ENCODE data around the gene EFCAB5. TPM values are rescaled to one million over a fixed set of nuclear protein-coding genes. Genes with fewer than 3 reads are reported as not detected.
"Not testable (repeated sequence)": the region's sequence is repeated elsewhere in the genome, so short reads cannot be mapped to it uniquely, and the experiment has no call there.

The EFCAB5 gene
- total and polyA plus RNA-seq, 10 of the 15 experiments (the other 5 are each of a cell fraction or from before 2014, with no cell fraction given): 0.39 to 2.6 (median 1.0) TPM

DNA sequence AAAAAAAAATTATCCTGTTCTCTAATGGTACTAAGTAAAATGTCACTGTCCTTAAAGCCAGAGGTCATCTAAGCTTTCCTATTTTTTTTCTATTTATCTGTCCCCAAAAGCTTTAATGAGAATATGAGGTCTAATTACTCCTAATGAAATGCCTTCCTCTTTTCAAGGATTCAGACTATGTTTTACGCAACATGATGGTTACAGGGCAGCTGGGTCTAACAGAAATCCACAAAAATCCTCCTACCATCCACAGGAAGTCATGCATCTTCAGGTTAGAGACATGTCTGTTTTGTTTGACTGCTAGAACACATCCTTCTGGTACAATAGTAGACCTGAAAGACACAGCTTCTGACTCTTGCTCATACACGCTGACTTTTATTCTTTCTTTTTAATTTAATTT is 145.5 kb downstream of the EFCAB5 start:
- SMC1A ChIA-PET (ENCODE audit: uncharacterized antibody, unreplicated experiment): interaction anchor here (0.7 to 1.9 kb wide), 3 partner anchors 31 to 155 kb away, joined by 4 to 6 read pairs (median 5); no protein-coding TSS in a partner anchor
- H3K36me3 ChIP-seq (ENCODE audit: control insufficient read depth in 2 of 2, insufficient read depth in 2 of 2, low read length in 1 of 2): no peaks in the 10 kb centered on the region

DNA sequence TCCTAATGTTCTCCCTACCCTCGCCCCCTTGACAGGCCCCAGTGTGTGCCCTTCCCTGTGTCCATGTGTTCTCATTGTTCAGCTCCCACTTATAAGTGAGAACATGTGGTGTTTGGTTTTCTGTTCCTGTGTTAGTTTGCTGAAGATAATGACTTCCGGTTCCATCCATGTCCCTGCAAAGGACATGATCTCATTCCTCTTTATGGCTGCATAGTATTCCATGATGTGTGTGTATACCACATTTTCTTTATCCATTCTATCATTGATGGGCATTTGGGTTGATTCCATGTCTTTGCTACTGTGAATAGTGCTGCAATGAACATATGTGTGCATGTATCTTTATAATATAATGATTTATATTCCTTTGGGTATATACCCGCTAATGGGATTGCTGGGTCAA is 146.0 kb downstream of the EFCAB5 start:
- in situ Hi-C loops (cut with MboI): loop anchor here (25.0 kb wide), 1 partner anchor 275 kb away; no protein-coding TSS in a partner anchor

More for the DNA sequence above, 145.5 kb downstream of the EFCAB5 start:
- H2AFZ ChIP-seq (ENCODE audit: control insufficient read depth, low read depth, low read length): no peak overlapping the region
- FAIRE-seq (no peak), ATAC-seq (no peak), DNase-seq (ENCODE audit: low read depth, low spot score) (no peak)
- intact Hi-C loops (cut with micrococcal nuclease; ENCODE audit: unreplicated experiment): no loop called here
- CTCF ChIA-PET: interaction anchor here (0.6 to 1.8 kb wide), 3 partner anchors 19 to 65 kb away, joined by 4 to 5 read pairs (median 5); no protein-coding TSS in a partner anchor
- in situ Hi-C loops (cut with MboI): loop anchor here (25.0 kb wide), 1 partner anchor 275 kb away; no protein-coding TSS in a partner anchor
- H3K27me3 ChIP-seq (replicated peaks in 1 of 2; ENCODE audit: control insufficient read depth in 2 of 2, insufficient read depth in 2 of 2, low read length in 1 of 2): peaks cover 0 to 2% of the 10 kb centered on the region in 2 experiments; a peak in 3 of 4 replicates
- WGBS (ENCODE audit: insufficient coverage, insufficient replicate concordance, low lambda C conversion rate, missing lambda C conversion rate): 27% methylated on average over 2 of the region's 2 CpGs
- H3K9ac ChIP-seq (ENCODE audit: control insufficient read depth, insufficient read depth, low read length): no peak overlapping the region
- no peaks in the 10 kb centered on the region for H3K79me2 ChIP-seq (ENCODE audit: control insufficient read depth, insufficient read depth, low read length)
- H3K4me2 ChIP-seq (ENCODE audit: control insufficient read depth, insufficient read depth): no peak overlapping the region
- POLR2A ChIA-PET: no interaction called here
- no peaks in the 10 kb centered on the region for H4K20me1 ChIP-seq (ENCODE audit: control insufficient read depth, insufficient read depth)
- no peak overlapping the region for H3K27ac ChIP-seq (ENCODE audit: control insufficient read depth, insufficient read depth)
- no peak overlapping the region for H3K4me3 ChIP-seq
- no peaks in the 10 kb centered on the region for H3K9me3 ChIP-seq (replicated peaks; ENCODE audit: control insufficient read depth, insufficient read depth, low read length)
- H3K4me1 ChIP-seq (ENCODE audit: control insufficient read depth, insufficient read depth, low read length): no peaks in the 10 kb centered on the region
- RAD21 ChIA-PET (ENCODE audit: unreplicated experiment): interaction anchor here (1.0 kb wide), 1 partner anchor 18 kb away, joined by 4 read pairs; no protein-coding TSS in a partner anchor
- no TSS peak for BruUV-seq (replicated peaks)
- TF ChIP-seq RUNX3 (IDR thresholded peaks at IDR 0.05; ENCODE audit: low read length) (no peak), CREM (IDR thresholded peaks at IDR 0.05; ENCODE audit: low read depth) (no peak), SP1 (IDR thresholded peaks at IDR 0.05; ENCODE audit: low read depth, low read length) (no peak), CBX5 (IDR thresholded peaks at IDR 0.05; ENCODE audit: low read depth) (no peak), MYB (IDR thresholded peaks at IDR 0.05; ENCODE audit: borderline replicate concordance, low read depth, low read length) (no peak), CEBPB (IDR thresholded peaks at IDR 0.05; ENCODE audit: borderline replicate concordance in 1 of 2, low read depth in 2 of 2, low read length in 2 of 2) (no peak), STAT3 (IDR thresholded peaks at IDR 0.05; ENCODE audit: low read depth, low read length) (no peak), IKZF1 (conservative IDR thresholded peaks at IDR 0.05) (no peak), KLF5 (IDR thresholded peaks at IDR 0.05; ENCODE audit: partially characterized antibody) (no peak), EED (IDR thresholded peaks at IDR 0.05; ENCODE audit: low read depth) (no peak), SIN3A (IDR thresholded peaks at IDR 0.05; ENCODE audit: low read depth, low read length) (no peak)
- TF ChIP-seq, protein P1, sequence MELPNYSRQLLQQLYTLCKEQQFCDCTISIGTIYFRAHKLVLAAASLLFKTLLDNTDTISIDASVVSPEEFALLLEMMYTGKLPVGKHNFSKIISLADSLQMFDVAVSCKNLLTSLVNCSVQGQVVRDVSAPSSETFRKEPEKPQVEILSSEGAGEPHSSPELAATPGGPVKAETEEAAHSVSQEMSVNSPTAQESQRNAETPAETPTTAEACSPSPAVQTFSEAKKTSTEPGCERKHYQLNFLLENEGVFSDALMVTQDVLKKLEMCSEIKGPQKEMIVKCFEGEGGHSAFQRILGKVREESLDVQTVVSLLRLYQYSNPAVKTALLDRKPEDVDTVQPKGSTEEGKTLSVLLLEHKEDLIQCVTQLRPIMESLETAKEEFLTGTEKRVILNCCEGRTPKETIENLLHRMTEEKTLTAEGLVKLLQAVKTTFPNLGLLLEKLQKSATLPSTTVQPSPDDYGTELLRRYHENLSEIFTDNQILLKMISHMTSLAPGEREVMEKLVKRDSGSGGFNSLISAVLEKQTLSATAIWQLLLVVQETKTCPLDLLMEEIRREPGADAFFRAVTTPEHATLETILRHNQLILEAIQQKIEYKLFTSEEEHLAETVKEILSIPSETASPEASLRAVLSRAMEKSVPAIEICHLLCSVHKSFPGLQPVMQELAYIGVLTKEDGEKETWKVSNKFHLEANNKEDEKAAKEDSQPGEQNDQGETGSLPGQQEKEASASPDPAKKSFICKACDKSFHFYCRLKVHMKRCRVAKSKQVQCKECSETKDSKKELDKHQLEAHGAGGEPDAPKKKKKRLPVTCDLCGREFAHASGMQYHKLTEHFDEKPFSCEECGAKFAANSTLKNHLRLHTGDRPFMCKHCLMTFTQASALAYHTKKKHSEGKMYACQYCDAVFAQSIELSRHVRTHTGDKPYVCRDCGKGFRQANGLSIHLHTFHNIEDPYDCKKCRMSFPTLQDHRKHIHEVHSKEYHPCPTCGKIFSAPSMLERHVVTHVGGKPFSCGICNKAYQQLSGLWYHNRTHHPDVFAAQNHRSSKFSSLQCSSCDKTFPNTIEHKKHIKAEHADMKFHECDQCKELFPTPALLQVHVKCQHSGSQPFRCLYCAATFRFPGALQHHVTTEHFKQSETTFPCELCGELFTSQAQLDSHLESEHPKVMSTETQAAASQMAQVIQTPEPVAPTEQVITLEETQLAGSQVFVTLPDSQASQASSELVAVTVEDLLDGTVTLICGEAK (IDR thresholded peaks at IDR 0.05; ENCODE audit: borderline replicate concordance): no peak
- TF ChIP-seq, protein P2, sequence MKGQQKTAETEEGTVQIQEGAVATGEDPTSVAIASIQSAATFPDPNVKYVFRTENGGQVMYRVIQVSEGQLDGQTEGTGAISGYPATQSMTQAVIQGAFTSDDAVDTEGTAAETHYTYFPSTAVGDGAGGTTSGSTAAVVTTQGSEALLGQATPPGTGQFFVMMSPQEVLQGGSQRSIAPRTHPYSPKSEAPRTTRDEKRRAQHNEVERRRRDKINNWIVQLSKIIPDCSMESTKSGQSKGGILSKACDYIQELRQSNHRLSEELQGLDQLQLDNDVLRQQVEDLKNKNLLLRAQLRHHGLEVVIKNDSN (IDR thresholded peaks at IDR 0.05; ENCODE audit: borderline replicate concordance, extremely low read length, insufficient read depth, low read depth, low read length): no peak

More for the DNA sequence above, 146.0 kb downstream of the EFCAB5 start:
- H3K9me3 ChIP-seq (replicated peaks; ENCODE audit: control insufficient read depth, insufficient read depth, low read length); ATAC-seq; H3K9ac ChIP-seq (ENCODE audit: control insufficient read depth, insufficient read depth, low read length); DNase-seq (ENCODE audit: low read depth, low spot score); POLR2A ChIA-PET; H3K4me1 ChIP-seq (ENCODE audit: control insufficient read depth, insufficient read depth, low read length); H3K36me3 ChIP-seq (ENCODE audit: control insufficient read depth in 2 of 2, insufficient read depth in 2 of 2, low read length in 1 of 2); BruUV-seq (replicated peaks); H3K79me2 ChIP-seq (ENCODE audit: control insufficient read depth, insufficient read depth, low read length); H2AFZ ChIP-seq (ENCODE audit: control insufficient read depth, low read depth, low read length); H3K27ac ChIP-seq (ENCODE audit: control insufficient read depth, insufficient read depth); intact Hi-C loops (cut with micrococcal nuclease; ENCODE audit: unreplicated experiment); H3K27me3 ChIP-seq (replicated peaks in 1 of 2; ENCODE audit: control insufficient read depth in 2 of 2, insufficient read depth in 2 of 2, low read length in 1 of 2); FAIRE-seq; H3K4me3 ChIP-seq; H4K20me1 ChIP-seq (ENCODE audit: control insufficient read depth, insufficient read depth); H3K4me2 ChIP-seq (ENCODE audit: control insufficient read depth, insufficient read depth): not testable (repeated sequence)
- ChIA-PET SMC1A (ENCODE audit: uncharacterized antibody, unreplicated experiment) (interaction anchor here (0.7 to 1.9 kb wide), 3 partner anchors 31 to 156 kb away, joined by 4 to 6 read pairs (median 5); no protein-coding TSS in a partner anchor), CTCF (interaction anchor here (1.0 kb wide), 1 partner anchor 18 kb away, joined by 5 read pairs; no protein-coding TSS in a partner anchor), RAD21 (ENCODE audit: unreplicated experiment) (interaction anchor here (1.0 kb wide), 1 partner anchor 17 kb away, joined by 4 read pairs; no protein-coding TSS in a partner anchor)
- WGBS (ENCODE audit: insufficient coverage, insufficient replicate concordance, low lambda C conversion rate, missing lambda C conversion rate): 45% methylated on average over 3 of the region's 3 CpGs

Data from GM12878 (cell line).